PC-9 (cell line): ENCODE data around the gene ADGRD1.

ENCODE experiments used
- EZH2 ChIP-seq: fragments of 200-600 bp; sonication (generic); IDR thresholded peaks from 2 replicates; pipeline ENCODE4 v1.8.0; 2017; ENCODE audit warnings: antibody characterized with exemption, low read depth
- TF ChIP-seq, protein P1 (sequence below): fragments of 200-600 bp; sonication (generic); conservative IDR thresholded peaks from 2 replicates; pipeline ENCODE4 v1.6.1; 2017; ENCODE audit warnings: mixed run types, antibody characterized with exemption, mild to moderate bottlenecking, moderate library complexity

GRCh38 chr12:131152587-131152986 lies 198.9 kb downstream of the ADGRD1 start:
- TF ChIP-seq, protein P1, sequence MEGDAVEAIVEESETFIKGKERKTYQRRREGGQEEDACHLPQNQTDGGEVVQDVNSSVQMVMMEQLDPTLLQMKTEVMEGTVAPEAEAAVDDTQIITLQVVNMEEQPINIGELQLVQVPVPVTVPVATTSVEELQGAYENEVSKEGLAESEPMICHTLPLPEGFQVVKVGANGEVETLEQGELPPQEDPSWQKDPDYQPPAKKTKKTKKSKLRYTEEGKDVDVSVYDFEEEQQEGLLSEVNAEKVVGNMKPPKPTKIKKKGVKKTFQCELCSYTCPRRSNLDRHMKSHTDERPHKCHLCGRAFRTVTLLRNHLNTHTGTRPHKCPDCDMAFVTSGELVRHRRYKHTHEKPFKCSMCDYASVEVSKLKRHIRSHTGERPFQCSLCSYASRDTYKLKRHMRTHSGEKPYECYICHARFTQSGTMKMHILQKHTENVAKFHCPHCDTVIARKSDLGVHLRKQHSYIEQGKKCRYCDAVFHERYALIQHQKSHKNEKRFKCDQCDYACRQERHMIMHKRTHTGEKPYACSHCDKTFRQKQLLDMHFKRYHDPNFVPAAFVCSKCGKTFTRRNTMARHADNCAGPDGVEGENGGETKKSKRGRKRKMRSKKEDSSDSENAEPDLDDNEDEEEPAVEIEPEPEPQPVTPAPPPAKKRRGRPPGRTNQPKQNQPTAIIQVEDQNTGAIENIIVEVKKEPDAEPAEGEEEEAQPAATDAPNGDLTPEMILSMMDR, result no peak
- no peak for TF ChIP-seq EZH2
